ENCODE measurements around the gene LDAH.
A peak's percentile ranks its signal among the peaks of the same experiment; 100 is the strongest.

LDAH gene

DNA sequence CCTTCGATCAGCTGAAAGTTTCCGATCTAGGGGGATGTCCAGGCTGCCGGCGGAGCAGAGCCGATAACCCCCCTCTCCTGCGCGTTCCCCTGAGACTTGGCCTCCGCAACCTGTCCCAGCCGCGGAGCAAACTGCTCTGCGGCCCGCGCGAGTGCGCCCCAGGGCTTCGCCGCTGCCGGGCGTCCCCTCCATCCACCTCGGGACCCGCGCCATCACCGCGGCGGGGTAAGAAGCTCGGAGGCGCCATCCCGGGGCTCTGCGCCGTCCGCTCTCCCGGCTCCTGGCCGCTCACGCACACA is 156.9 kb downstream of the LDAH start:
- no peak for DNase-seq

DNA sequence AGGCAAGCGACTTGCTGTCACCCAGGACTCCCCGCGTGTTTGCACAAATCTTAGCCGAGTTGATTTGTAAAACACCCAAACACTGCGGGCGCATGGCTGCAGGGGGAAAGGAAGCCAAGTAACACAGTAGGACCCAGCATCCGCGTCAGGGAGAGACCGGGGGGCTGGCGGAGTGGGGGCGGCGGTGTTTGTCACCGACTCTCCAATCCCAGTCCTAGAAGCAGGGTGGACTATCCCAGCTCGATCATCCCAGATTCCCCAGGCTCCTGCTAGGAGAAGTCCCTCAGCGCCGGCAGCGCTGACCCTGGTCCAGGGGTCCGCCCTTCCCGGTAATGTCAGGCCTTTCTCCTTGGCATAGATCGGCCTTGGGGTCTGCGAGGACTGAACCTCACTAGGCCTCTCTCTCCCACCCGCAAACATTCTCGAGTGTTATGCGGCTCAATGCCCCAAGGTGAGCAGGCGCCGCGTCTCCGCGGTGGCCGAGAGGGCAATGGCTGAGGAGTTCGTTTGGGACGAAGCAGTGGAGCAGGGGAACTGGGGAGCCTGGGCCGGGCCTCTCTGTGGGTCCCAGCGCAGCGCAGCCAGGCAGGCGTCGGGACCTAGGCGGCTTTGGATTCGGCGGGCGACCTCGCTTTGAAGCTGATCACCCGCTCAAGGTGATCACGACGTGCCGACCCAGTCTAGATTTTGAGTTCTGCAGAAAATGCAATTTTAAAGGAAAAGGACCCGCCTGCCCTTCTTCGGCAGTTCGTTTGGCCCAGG is 157.5 kb downstream of the LDAH start:
- no peak for DNase-seq

DNA sequence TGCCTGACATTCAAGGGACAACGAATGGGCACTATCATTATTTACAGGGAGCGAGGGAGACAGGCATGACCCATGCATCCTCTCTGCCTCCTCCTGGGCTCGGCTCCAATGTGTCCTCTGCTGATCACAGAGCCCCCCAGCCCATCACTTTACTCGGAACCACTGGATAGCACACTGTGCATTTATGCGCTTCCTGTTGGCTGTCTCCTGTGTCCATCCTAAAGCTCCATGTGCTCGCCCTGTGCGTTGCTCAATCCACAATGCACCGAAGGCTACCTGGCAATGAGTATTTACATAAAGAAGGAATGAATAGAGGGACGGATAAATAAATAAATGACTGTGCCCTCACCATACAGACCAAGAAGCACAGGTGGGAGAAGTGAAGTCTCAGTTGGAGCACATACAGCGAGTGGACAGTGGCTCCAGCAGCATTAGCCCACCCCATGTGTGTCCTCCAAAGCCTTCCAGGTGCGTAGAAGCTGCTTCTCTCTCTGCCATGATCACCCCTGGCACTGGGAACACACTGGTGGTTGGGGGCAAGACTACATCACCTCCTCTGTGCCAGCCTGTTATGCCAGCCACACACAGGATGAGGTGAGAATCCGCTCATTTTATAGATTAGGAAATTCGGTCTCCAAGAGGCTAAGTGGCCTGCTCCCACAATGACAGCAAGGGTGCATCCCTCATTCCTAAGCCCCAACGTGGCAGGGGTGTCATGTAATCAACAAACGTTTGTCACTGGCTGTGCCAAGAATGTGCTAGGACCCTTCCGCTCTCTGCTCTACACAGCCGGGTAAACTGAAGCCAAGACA is 158.3 kb downstream of the LDAH start:
- no peak for DNase-seq

GRCh38 chr2:20664071-20664390 is 158.9 kb downstream of the LDAH start:
- DNase-seq = no peak

DNA sequence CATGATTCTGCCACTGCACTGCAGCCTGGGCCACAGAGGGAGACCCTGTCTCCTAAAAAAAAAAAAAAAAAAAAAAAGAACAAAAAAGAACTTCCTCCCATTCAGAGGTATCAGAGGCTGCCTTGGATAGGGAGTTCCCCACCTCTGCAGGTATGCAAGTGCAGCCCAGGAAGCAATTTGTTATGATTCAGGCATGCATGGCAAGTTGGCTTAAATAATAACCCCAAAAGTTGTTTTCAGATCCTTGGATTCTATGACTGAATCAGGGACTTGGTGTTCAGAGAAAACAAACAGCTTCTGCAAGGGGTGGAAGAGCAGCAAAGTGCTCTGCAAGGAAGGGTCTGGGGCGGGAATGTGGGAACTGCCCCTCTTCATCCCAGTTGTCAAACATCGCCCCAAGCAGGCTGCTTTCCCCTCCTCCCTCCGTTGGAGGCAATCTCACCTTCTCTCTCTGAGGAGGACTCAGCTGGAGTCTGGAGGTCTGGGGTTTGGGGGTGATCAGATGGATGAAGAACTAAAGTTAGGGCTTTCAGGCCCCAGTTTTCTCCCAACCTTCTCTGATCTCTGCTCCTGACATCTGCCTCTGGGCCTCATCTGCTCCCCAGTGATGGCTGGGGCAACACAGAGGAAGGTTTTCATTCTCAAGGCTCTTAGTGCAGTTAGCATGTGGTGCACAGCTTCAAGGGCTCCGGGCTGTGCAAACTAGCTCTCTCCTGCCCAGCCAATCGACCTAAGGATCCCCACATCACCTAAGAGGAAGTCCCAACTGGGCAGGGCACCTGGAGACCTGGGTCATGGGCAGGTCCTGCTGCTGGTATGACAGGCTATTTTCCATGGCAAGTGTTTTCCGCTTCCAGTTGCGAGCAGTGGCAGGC is 159.5 kb downstream of the LDAH start:
- DNase-seq = no peak

DNA sequence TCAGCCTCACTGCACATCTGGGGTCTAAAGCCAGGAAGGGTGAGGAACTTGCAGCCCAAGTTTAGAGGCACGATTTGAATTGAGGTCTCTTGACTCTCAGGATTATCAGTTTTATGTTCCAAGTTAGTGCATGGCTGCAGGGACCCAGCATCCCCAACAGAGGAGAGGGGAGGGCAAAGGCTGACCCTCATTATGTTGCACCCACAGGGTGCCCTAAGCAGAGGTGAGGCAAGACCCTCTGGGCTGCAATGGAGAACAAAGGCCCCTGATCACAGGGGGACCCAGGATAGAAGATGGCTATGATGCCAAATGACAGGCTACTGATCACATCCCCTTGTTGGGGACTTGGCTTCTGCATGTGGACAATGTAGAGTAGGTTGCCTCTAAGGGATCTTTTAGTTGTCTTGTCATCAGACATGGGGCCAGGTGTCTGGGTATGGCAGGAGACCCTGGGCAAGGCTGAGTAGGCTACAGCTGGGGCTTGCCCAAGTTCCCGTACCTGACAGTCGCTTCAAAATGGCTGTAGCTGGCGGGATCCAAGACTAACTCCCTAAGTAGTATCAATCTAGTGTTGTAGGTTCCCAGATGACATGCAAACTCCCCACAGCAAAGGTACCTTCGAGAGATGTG is 160.5 kb downstream of the LDAH start:
- no peak for DNase-seq

DNA sequence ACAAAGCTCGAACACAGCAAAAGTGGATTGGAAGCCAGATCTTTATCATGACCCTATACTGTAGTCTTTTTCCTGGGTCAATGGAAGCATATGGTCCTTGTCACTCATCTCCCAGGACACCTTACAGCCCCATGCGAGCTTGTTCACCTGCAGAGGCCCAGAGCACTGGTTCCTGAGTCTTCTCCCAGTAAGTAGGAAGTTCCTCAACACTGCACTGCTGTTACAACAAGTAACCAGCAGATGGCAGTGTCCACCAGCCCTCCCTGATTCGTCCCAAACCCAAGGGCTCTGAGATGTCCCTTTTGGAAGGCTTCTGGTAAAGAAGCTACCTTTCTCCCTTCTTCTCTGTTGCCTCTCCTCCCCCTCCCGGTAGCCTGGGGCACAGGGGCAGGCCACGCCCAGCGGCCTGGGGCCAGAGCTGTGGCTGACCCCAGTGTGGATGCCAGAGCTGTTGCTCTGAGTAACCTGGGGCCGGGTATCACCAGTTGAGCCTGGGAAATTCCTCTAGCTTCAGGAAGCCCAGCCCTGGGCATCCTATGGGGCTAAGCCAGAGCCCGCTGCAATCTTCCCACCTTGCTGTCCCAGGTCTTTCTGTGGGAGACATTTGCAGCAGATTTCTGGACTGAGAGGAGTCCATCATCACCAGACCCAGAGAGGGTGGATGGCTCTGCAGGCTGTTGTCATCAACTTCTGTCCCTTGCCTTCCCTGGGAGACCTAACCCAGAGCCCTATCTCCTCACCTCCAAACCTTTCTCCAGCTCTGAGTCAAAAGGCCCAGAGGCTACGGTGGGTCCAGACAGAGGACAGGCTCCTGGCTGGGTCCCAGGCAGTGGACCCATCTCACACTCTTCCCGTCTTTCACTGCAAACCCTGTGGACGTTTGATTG is 161.2 kb downstream of the LDAH start:
- DNase-seq = peak; percentile 16

GRCh38 chr2:20660506-20661420 is 162.1 kb downstream of the LDAH start:
- no peak for DNase-seq

- no peak for DNase-seq
These were observed 165.2 kb downstream of the LDAH start for GRCh38 chr2:20657522-20658235.

DNA sequence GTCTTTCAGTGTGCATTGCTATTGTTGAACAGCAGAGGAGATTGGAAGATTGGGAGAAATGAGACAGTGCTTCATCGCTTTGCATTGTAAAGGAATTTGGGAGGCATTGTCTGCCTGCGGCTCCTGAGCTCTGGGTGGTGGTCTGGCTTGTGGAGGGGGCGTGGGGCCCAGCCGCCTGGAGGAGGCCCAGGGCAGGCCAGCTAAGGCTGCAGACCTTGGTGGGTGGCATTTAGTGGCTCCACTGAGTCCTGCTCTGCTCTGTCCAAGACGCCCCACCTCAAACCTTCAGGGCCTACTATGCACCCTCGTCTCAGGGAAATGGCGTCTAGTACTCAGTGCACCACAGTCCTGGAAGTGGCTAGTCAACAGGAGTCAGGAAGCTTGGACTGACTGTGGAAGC is 166.3 kb downstream of the LDAH start:
- no peak for DNase-seq

DNA sequence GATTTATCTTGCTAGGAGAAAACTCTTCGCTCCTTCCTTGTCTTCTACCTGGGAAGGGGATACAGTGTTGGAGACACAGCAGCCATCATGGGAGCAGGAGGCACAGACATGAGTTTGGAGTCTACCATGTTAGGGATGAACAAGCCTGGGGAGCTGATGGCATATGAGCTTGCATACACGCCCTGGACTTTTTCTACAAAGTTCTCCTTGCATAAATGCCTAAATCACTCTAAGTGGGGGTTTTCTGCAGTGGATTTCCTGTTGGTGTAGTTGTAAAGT is 168.4 kb downstream of the LDAH start:
- DNase-seq = no peak

- DNase-seq = no peak
These were observed 169.0 kb downstream of the LDAH start for GRCh38 chr2:20653695-20654534.

DNA sequence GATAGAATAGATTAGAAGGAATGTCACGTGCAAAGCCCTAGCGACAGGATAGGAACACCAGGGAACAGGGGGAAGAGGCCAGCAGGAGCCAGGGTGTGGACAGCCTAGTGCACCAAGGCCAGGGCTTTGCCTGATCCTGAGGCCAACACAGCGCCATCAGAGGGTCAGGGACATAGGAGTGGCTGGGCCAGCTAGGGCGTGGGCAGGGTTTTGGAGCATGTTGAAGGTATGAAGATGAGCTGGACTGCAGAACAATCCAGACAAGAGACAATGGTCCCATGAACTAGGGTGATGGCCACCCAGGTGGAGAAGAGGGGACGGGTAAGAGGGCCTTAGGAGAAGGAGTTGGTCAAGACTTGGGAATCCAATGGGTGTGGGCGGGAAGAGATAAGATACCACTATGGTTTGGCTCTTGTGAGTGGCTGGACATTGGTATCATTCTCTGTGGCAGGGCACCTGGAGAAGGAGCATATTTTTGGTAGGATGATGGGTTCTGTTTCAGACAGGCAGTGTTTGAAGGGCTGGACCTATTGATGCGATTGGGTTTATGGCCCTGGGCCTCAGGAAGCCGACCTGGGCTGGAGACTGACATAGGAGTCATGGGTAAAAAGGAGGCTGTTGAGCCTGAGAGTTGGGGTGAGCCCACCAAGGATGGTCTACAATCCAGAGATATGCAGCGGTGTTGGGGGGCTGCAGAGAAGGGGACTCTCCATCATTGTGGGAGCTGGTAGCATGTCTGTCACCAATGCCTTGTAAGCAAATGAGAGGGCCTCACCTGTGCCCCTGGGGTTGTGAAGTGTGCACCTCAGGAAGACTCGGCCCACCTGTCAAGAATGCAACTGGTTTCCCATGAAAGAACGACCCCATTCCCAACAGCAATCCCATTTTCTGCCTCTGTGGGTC is 170.0 kb downstream of the LDAH start:
- DNase-seq = no peak

DNA sequence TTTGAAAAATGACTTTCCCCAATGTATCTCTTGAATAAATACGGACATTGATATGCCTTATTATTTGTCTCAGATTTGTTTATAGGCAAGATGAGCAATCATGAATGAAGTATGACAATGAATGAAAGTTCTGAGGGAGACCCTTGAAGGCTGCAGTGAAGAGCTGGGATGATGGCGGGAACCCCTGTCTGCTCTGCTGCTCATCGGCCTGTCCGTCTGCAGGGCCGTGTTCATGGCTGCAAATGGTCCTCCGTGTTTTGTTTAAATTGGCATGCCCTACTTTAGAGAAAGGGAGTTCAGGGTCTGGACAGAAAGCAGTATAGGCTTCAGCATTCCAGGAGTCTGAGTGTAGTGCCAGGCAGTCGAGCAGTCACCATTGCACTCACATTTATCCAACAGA is 170.8 kb downstream of the LDAH start:
- DNase-seq = no peak

GRCh38 chr2:20651731-20652099 is 171.2 kb downstream of the LDAH start:
- no peak for DNase-seq

- DNase-seq = peak; percentile 57
These were observed 171.8 kb downstream of the LDAH start, which contains the start of gene HS1BP3 for GRCh38 chr2:20650877-20651730. Gene HS1BP3, minus strand, starts transcription at chr2:20651098. Its CDS starts 35 bp downstream, at chr2:20651063.

DNA sequence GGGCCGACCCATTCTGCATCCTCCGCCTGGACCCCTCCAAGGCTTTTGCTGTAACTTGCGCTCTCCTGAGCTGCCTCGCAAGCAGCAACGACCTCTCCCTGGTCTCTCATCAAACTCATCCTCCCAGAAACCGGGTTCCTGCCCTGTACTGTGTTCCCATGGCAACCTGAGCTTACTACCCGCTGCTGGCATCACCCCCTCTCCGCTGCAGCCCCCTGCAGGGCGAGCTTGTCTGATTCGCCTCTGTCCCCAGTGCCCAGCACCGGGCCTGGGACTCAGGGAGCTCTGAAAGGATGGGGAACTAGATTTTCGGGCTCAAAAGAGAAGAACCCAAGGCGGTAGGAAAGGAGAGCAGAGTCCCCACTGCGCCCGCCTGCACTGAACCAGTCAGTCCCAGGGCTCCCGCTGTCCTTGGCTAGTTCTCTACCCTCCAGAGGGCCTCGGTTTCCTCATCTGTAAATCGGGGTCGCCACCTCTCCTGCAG is 172.5 kb downstream of the LDAH start:
- no peak for DNase-seq
